ENCODE results near the gene RNF39.

GRCh38 chr6:30075790-30076732 lies 492 bp upstream of the RNF39 start:
- no peak for TF ChIP-seq TARDBP (IDR thresholded peaks at IDR 0.05)
- no peak for TF ChIP-seq FOXM1 (IDR thresholded peaks at IDR 0.05; ENCODE audit: borderline replicate concordance)
- TF ChIP-seq SUZ12 (IDR thresholded peaks at IDR 0.05): no peak
- TF ChIP-seq BHLHE40 (IDR thresholded peaks at IDR 0.05; ENCODE audit: borderline replicate concordance): no peak
- TF ChIP-seq ARNT (IDR thresholded peaks at IDR 0.05): no peak
- no peak for TF ChIP-seq ELF4 (IDR thresholded peaks at IDR 0.05)
- TF ChIP-seq HDGF (IDR thresholded peaks at IDR 0.05; ENCODE audit: borderline replicate concordance): no peak
- no peak for TF ChIP-seq LEF1 (IDR thresholded peaks at IDR 0.05; ENCODE audit: borderline replicate concordance)
- TF ChIP-seq SP1 (IDR thresholded peaks at IDR 0.05): no peak
- no peak for TF ChIP-seq CTBP1 (IDR thresholded peaks at IDR 0.05; ENCODE audit: borderline replicate concordance)
- TF ChIP-seq NFRKB (IDR thresholded peaks at IDR 0.05): no peak
- no peak for TF ChIP-seq FOXK2 (IDR thresholded peaks at IDR 0.05)
